CD1c-positive myeloid dendritic cell (primary cell): ENCODE results near the gene IRF4.

Experiments used
- DNase-seq: peaks from one replicate; pipeline ENCODE4 v3.0.0-alpha.2; 2016; ENCODE audit errors: extremely low spot score

The IRF4 gene

GRCh38 chr6:443621-444159 is 52.1 kb downstream of the IRF4 start:
- no peak for DNase-seq

- no peak for DNase-seq
These were observed 53.2 kb downstream of the IRF4 start for GRCh38 chr6:444653-445275.

GRCh38 chr6:445571-446417 is 54.2 kb downstream of the IRF4 start:
- no peak for DNase-seq

- peak; percentile 29 for DNase-seq
These were observed 55.1 kb downstream of the IRF4 start for GRCh38 chr6:446418-447366.

- no peak for DNase-seq
These were observed 56.0 kb downstream of the IRF4 start for GRCh38 chr6:447381-448165.

- DNase-seq: no peak
These were observed 56.9 kb downstream of the IRF4 start for GRCh38 chr6:448296-449056.

GRCh38 chr6:449057-449430 is 57.5 kb downstream of the IRF4 start:
- DNase-seq: no peak

GRCh38 chr6:449486-450419 is 58.2 kb downstream of the IRF4 start:
- DNase-seq: no peak

- DNase-seq: no peak
These were observed 59.8 kb downstream of the IRF4 start for GRCh38 chr6:451336-451735.

GRCh38 chr6:451847-452246 is 60.3 kb downstream of the IRF4 start:
- DNase-seq: no peak

GRCh38 chr6:452301-453067 is 60.9 kb downstream of the IRF4 start:
- DNase-seq: no peak

GRCh38 chr6:453152-453551 is 61.6 kb downstream of the IRF4 start:
- DNase-seq: no peak

- DNase-seq: no peak
These were observed 62.8 kb downstream of the IRF4 start for GRCh38 chr6:454148-454991.

GRCh38 chr6:455006-455585 is 63.5 kb downstream of the IRF4 start:
- DNase-seq: no peak

GRCh38 chr6:455835-456234 is 64.3 kb downstream of the IRF4 start:
- no peak for DNase-seq

- no peak for DNase-seq
These were observed 64.9 kb downstream of the IRF4 start for GRCh38 chr6:456358-456867.

GRCh38 chr6:456887-457286 is 65.3 kb downstream of the IRF4 start:
- DNase-seq: no peak
